Gastroesophageal sphincter (tissue), 4 donors: ENCODE data around the gene PNPLA5. TPM values are rescaled to one million over a fixed set of nuclear protein-coding genes. Genes with fewer than 3 reads are reported as not detected.

ENCODE experiments used
- ATAC-seq: fragments of 150-250 bp; one replicate; pipeline ENCODE4 v1.9.1; 2016; ENCODE audit warnings: mild to moderate bottlenecking, moderate library complexity
- H3K27ac ChIP-seq, 4 donors: fragments of 200-600 bp; sonication (generic) in 3 of 4; 1 replicate in 3 of 4; 2 replicates in 1 of 4; pipeline ENCODE4 v1.5.1; 2016 to 2019
- H3K27me3 ChIP-seq: fragments of 200-600 bp; sonication (generic); one replicate; pipeline ENCODE4 v1.5.1; 2019
- H3K36me3 ChIP-seq, 2 donors: fragments of 200-600 bp; sonication (generic); one replicate each; pipeline ENCODE4 v1.5.1; 2019; ENCODE audit warnings: control low read depth in 1 of 2
- H3K4me1 ChIP-seq, 3 donors: fragments of 200-600 bp; sonication (generic); 1 replicate in 2 of 3; 2 replicates in 1 of 3; pipeline ENCODE4 v1.5.1; 2016 to 2019; ENCODE audit warnings: control low read depth in 2 of 3
- H3K4me3 ChIP-seq, 2 donors: fragments of 200-600 bp; sonication (generic); one replicate each; pipeline ENCODE4 v1.5.1; 2019; ENCODE audit warnings: mild to moderate bottlenecking in 1 of 2, moderate library complexity in 1 of 2
- H3K9me3 ChIP-seq, 3 donors: fragments of 200-600 bp; sonication (generic); one replicate each; pipeline ENCODE4 v1.5.1; 2017 to 2019; ENCODE audit warnings: control low read depth in 2 of 3
- EP300 ChIP-seq: sonication (generic); formaldehyde crosslinking; IDR thresholded peaks from one replicate; pipeline ENCODE4 v1.6.1; 2017; ENCODE audit warnings: antibody characterized with exemption, mild to moderate bottlenecking
- POLR2A ChIP-seq, 2 donors: fragments of 450-650 bp; IDR thresholded peaks; one replicate each; pipeline ENCODE4 v1.6.1; 2017; ENCODE audit warnings: antibody characterized with exemption in 2 of 2, mild to moderate bottlenecking in 2 of 2, moderate library complexity in 1 of 2
- POLR2AphosphoS5 ChIP-seq: sonication (generic); formaldehyde crosslinking; IDR thresholded peaks from one replicate; pipeline ENCODE4 v1.6.1; 2017; ENCODE audit warnings: antibody characterized with exemption
- WGBS, 2 donors: methylation state at CpG; one replicate each; pipeline ENCODE4 v1.1.5; 2018; ENCODE audit warnings: low coverage in 1 of 2; 5-methylcytosine and 5-hydroxymethylcytosine counted together
- total RNA-seq, 4 donors: library from RNA; depleted of rRNA; stranded (reverse); fragments of >200 nt; gene quantifications; one replicate each; pipeline ENCODE4 v1.1.0, GENCODE V29; 2016
- TF ChIP-seq, protein P1 (sequence below), 4 experiments: fragments of 200-600 bp in 2 of 4; fragments of 450-650 bp in 2 of 4; sonication (generic) in 1 of 4; IDR thresholded peaks; one replicate each; pipeline ENCODE4 v1.5.1; 2017 to 2019; ENCODE audit warnings: antibody characterized with exemption in 4 of 4, mild to moderate bottlenecking in 2 of 4, moderate library complexity in 2 of 4

Gene PNPLA5
- total RNA-seq, 4 donors from 2014 or later = not detected

DNA sequence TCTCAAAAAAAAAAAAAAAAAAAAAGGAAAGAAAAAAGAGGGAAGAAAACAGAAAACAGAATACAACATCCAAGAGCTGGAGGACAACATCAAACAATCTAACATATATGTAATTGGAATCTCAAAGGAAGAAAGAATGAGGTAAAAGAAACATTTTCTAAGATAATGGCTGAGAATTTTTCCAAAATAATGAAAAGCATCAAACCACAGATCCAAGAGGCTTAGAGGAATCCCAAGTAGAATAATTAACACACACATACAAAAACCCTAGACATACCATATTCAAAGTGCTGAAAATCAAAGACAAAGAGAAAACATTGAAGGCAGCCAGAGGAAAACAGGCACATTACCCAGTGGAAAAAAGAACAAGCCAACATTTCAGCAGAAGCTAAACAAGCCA lies 34.4 kb downstream of the PNPLA5 start:
- ATAC-seq = no peak
- TF ChIP-seq EP300 (no peak), POLR2A (IDR thresholded peaks at IDR 0.05) (no peak), POLR2AphosphoS5 (no peak)
- TF ChIP-seq, protein P1, sequence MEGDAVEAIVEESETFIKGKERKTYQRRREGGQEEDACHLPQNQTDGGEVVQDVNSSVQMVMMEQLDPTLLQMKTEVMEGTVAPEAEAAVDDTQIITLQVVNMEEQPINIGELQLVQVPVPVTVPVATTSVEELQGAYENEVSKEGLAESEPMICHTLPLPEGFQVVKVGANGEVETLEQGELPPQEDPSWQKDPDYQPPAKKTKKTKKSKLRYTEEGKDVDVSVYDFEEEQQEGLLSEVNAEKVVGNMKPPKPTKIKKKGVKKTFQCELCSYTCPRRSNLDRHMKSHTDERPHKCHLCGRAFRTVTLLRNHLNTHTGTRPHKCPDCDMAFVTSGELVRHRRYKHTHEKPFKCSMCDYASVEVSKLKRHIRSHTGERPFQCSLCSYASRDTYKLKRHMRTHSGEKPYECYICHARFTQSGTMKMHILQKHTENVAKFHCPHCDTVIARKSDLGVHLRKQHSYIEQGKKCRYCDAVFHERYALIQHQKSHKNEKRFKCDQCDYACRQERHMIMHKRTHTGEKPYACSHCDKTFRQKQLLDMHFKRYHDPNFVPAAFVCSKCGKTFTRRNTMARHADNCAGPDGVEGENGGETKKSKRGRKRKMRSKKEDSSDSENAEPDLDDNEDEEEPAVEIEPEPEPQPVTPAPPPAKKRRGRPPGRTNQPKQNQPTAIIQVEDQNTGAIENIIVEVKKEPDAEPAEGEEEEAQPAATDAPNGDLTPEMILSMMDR (IDR thresholded peaks at IDR 0.05) = no peak
- H3K27me3 ChIP-seq = peaks cover 76% of the 10 kb centered on the region

GRCh38 chr22:43855431-43855830 lies 36.4 kb downstream of the PNPLA5 start:
- ATAC-seq = no peak
- H3K9me3 ChIP-seq = peaks cover 0 to 29% (median 0%) of the 10 kb centered on the region in 3 donors
- WGBS, 2 donors = 60% methylated on average over 2 of the region's 4 CpGs; no CpG with 5 or more reads in 1 of the 2 donors
- no peaks in the 10 kb centered on the region for H3K36me3 ChIP-seq
- no peak overlapping the region for H3K4me3 ChIP-seq
- H3K4me1 ChIP-seq = no peaks in the 10 kb centered on the region
- peaks cover 70% of the 10 kb centered on the region for H3K27me3 ChIP-seq
- H3K27ac ChIP-seq = no peak overlapping the region
- TF ChIP-seq, protein P1 (IDR thresholded peaks at IDR 0.05) = no peak
- TF ChIP-seq POLR2A (IDR thresholded peaks at IDR 0.05) = no peak
- no peak for TF ChIP-seq EP300
- no peak for TF ChIP-seq POLR2AphosphoS5

More for the DNA sequence above, 34.4 kb downstream of the PNPLA5 start:
- H3K4me3 ChIP-seq = no peak overlapping the region
- no peak overlapping the region for H3K27ac ChIP-seq
- peaks cover 0 to 6% (median 0%) of the 10 kb centered on the region in 3 donors for H3K4me1 ChIP-seq
- no peaks in the 10 kb centered on the region for H3K36me3 ChIP-seq
- peaks cover 0 to 29% (median 0%) of the 10 kb centered on the region in 3 donors for H3K9me3 ChIP-seq

- Histone ChIP-seq H3K4me1 (no peaks in the 10 kb centered on the region), H3K27ac (no peak overlapping the region), H3K4me3 (no peak overlapping the region), H3K9me3 (peaks cover 0 to 29% (median 0%) of the 10 kb centered on the region in 3 donors), H3K27me3 (peaks cover 65% of the 10 kb centered on the region), H3K36me3 (no peaks in the 10 kb centered on the region)
- TF ChIP-seq, protein P1 (IDR thresholded peaks at IDR 0.05) = no peak
- TF ChIP-seq EP300 (no peak), POLR2A (IDR thresholded peaks at IDR 0.05) (no peak), POLR2AphosphoS5 (no peak)
- WGBS, 2 donors = 80% methylated on average over 1 of the region's 13 CpGs; no CpG with 5 or more reads in 1 of the 2 donors
- no peak for ATAC-seq
Observed at GRCh38 chr22:43854786-43855271, 37.0 kb downstream of the PNPLA5 start.

- no peaks in the 10 kb centered on the region for H3K36me3 ChIP-seq
- peaks cover 65% of the 10 kb centered on the region for H3K27me3 ChIP-seq
- H3K4me1 ChIP-seq = no peaks in the 10 kb centered on the region
- peaks cover 0 to 29% (median 0%) of the 10 kb centered on the region in 3 donors for H3K9me3 ChIP-seq
- H3K27ac ChIP-seq = no peak overlapping the region
- ATAC-seq = no peak
- H3K4me3 ChIP-seq = no peak overlapping the region
- TF ChIP-seq POLR2A (IDR thresholded peaks at IDR 0.05) = no peak
- TF ChIP-seq, protein P1 (IDR thresholded peaks at IDR 0.05) = no peak
- no peak for TF ChIP-seq POLR2AphosphoS5
- no peak for TF ChIP-seq EP300
- WGBS, 2 donors = 57% methylated on average over 2 of the region's 14 CpGs; no CpG with 5 or more reads in 1 of the 2 donors
Observed at GRCh38 chr22:43854121-43854785, 37.6 kb downstream of the PNPLA5 start.

- peaks cover 0 to 29% (median 0%) of the 10 kb centered on the region in 3 donors for H3K9me3 ChIP-seq
- H3K27ac ChIP-seq = no peak overlapping the region
- no peak for ATAC-seq
- peaks cover 65% of the 10 kb centered on the region for H3K27me3 ChIP-seq
- no peaks in the 10 kb centered on the region for H3K4me1 ChIP-seq
- H3K36me3 ChIP-seq = no peaks in the 10 kb centered on the region
- WGBS, 2 donors = no CpG with 5 or more reads among the region's 10 CpGs
- H3K4me3 ChIP-seq = no peak overlapping the region
- TF ChIP-seq POLR2AphosphoS5 (no peak), POLR2A (IDR thresholded peaks at IDR 0.05) (no peak), EP300 (no peak)
- TF ChIP-seq, protein P1 (IDR thresholded peaks at IDR 0.05) = no peak
Observed at GRCh38 chr22:43853328-43853931, 38.4 kb downstream of the PNPLA5 start.
